D721Med (cell line): ENCODE measurements around the gene CLMP.

Source experiments
- DNase-seq: peaks from one replicate; pipeline ENCODE4 v3.0.0; 2011; ENCODE audit warnings: low spot score; ENCODE audit not compliant: insufficient read length
- FAIRE-seq: peaks from 2 replicates; lab custom pipeline; 2011; peaks lifted over from hg19 to GRCh38; lab: Jason Lieb, UNC
- CTCF ChIP-seq: IDR thresholded peaks from 2 replicates; pipeline ENCODE4 v1.5.1; 2012; ENCODE audit warnings: mild to moderate bottlenecking, control low read depth; ENCODE audit not compliant: insufficient read depth; ENCODE audit errors: missing control alignments

Gene CLMP

DNA sequence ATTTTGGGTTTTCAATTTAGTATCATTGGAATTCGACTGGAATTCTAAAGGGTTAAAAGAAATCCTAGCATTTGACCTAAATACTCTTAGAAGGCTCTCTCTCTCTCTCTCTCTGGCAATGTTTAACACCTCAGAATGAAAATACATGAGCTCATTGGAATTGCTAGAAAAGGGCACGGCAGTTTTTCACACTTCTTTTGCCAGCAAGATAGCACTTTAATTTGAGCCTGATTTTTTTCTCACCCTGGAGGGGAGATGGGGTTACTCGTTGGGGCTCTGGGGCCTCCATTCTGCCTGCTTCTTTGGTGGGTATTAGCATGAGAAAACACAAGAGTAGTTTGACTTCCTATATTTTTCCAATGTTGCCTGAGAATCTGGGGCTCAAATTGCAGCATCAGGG is 22.8 kb upstream of the CLMP start:
- DNase-seq: no peak
- no peak for TF ChIP-seq CTCF
- FAIRE-seq: no peak

- FAIRE-seq (no peak), DNase-seq (no peak)
- no peak for TF ChIP-seq CTCF
Measured at GRCh38 chr11:123216249-123216648, 21.2 kb upstream of the CLMP start.

DNA sequence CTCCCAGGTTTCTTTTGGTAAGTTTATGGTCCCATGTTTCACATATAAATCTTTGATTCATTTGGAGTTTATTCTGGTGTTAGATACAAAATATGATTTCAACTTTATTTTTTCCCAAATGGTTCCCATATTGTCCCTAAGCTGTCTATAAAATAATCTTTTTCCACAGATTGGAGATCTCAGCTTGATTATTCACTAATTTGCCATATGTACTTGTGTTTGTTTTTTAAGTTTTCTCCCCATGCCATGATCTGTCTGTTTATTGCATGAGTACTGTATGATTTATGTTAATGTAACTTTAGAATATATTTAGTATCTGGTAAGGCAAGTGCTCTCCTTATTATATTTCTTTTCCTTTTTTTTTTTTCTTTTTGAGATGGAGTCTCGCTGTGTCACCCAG is 19.9 kb upstream of the CLMP start:
- DNase-seq (no peak), FAIRE-seq (no peak)
- TF ChIP-seq CTCF: no peak

DNA sequence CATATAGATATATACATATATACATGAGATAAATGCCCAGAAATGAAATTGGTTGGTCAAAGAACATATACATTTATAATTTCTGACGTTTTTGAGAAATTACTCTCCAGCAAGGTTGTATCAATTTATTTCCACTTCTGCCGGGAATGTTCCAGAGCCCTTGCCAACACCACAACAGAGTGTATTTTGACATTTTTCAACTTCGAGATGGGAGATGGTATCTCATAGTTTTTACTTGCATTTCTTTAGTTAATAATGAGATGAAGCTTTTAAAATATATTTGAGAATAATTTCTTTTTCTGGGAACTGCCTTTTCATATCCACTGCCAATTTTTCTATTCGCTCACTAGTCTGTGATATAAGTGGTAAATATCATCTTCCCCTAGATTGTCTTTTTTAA is 19.3 kb upstream of the CLMP start:
- no peak for FAIRE-seq
- TF ChIP-seq CTCF: no peak
- no peak for DNase-seq

DNA sequence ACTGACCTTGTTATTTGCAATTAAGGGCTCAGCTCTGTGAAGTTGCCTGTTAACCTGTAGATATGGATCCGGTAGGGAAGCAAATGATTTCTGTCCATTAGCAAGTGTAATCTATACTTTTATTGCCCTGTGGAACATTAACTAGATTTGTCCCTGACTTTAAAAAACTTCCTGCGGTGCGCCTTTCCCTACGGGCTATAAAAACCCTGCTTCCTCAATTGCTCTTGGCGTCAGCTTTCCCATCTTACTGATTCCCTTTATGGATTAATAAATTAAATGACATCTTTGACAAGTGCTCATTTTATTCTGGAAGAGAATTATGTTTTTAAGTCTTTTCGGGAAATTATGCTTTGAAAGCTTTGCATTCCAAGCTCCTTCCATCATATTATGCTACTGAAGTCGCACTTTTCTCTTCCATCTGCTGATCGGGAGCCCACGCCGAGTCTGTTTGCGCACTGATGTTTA is 18.3 kb upstream of the CLMP start:
- DNase-seq (no peak), FAIRE-seq (no peak)
- TF ChIP-seq CTCF: no peak

- DNase-seq (no peak), FAIRE-seq (no peak)
- no peak for TF ChIP-seq CTCF
Measured at GRCh38 chr11:123212406-123212805, 17.4 kb upstream of the CLMP start.

DNA sequence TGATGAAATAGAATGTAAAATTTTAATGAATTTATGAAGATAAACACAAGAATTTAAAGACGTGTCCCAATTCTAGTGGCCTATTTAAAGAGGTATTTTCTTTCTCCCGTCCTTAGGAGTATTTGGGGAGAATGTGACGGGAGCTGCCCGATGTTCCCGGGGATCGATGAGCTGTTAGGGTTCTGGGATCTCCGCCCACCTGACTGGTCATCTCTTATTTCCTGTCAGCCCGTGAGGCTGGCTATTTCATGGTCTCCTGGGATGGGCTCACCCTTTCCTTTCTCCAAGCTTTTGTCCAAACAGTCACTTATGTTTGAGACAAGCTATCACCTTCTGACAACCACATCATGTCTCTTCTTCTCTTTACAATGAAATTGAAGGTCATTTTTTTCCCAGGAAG is 16.9 kb upstream of the CLMP start:
- DNase-seq (no peak), FAIRE-seq (no peak)
- no peak for TF ChIP-seq CTCF
